Measurements from ENCODE around the gene EARS2. TPM values are rescaled to one million over a fixed set of nuclear protein-coding genes. Genes with fewer than 3 reads are reported as not detected.

EARS2 gene
- total RNA-seq, 4 donors from 2014 or later = 30.9 to 54.4 (median 50.7) TPM

DNA sequence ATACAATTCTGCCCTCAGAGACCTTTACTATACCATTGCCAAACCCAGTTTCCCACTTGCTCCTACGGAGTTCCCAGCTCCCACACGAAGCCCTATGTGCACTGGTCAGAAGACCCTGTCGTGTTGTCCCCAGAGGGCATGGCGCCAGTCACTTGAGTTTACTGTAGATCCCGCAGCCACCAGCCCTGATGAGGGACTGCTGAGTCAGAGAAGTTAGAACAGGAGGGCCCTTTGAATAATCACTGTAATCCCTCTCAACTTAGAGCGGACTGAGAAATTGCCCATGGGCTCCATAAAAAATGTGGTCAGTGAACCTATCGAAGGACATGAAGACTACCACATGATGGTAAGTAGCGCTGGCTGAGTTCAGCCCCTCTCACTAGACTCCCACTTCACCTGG, 9.6 kb upstream of the EARS2 start:
- Histone ChIP-seq H3K36me3 (peaks cover 92 to 94% of the 10 kb centered on the region in 2 donors), H3K4me1 (no peaks in the 10 kb centered on the region), H3K4me3 (replicated peaks in 1 of 3) (no peak overlapping the region), H3K9me3 (no peaks in the 10 kb centered on the region), H3K27ac (no peak overlapping the region), H3K27me3 (no peaks in the 10 kb centered on the region)
- no peak for DNase-seq
- whole genome bisulfite sequencing, 2 donors = 96 to 98% methylated on average over 8 of the region's 8 CpGs
- intact Hi-C loops (cut with DNase I) = loop anchor here (10.0 kb wide), 1 partner anchor 78 kb away; the partner anchor contains the start of genes DCTN5 and PALB2
- TF ChIP-seq POLR2A (IDR thresholded peaks at IDR 0.05) = no peak
- TF ChIP-seq, protein P1, sequence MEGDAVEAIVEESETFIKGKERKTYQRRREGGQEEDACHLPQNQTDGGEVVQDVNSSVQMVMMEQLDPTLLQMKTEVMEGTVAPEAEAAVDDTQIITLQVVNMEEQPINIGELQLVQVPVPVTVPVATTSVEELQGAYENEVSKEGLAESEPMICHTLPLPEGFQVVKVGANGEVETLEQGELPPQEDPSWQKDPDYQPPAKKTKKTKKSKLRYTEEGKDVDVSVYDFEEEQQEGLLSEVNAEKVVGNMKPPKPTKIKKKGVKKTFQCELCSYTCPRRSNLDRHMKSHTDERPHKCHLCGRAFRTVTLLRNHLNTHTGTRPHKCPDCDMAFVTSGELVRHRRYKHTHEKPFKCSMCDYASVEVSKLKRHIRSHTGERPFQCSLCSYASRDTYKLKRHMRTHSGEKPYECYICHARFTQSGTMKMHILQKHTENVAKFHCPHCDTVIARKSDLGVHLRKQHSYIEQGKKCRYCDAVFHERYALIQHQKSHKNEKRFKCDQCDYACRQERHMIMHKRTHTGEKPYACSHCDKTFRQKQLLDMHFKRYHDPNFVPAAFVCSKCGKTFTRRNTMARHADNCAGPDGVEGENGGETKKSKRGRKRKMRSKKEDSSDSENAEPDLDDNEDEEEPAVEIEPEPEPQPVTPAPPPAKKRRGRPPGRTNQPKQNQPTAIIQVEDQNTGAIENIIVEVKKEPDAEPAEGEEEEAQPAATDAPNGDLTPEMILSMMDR (IDR thresholded peaks at IDR 0.05) = no peak

DNA sequence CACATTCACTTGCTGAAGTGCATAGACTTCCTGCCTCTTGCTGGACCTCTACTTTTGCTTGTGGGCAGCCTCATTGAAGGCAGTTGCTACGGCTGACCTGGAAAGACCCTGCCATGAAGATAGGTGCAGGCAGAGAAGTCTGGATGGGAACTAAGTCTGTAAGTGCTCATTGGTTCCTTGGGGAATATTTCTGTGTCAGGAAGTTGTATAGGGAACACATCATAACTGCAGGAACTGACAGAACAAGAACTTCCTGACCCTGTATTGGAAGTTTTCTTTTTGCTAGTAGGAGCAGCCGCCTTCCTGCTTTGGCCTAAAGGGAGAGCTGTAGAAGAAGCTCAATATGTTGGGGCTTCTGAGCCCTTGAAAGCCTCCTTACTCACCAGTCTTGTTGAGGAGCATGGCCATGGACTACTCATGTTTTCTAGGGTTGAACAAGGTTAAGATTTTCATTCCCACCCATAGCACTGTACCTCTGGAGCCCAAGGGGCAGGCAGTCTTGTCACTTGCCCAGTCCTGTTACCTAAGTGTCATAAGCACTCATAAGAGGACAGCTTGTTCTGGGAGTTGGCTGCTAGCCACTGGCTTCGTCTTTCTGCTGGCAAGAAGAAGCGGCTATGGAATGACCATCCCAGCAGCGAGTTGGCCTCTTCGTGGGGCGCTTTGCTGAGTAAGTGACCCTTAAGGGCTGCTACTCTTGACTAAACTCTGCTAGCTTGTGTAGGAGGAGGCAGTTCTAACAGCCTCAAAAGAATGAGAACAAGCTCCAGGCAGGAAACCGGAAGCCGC, 7.6 kb upstream of the EARS2 start:
- Histone ChIP-seq H3K4me3 (replicated peaks in 1 of 3) (no peak overlapping the region), H3K9me3 (no peaks in the 10 kb centered on the region), H3K27ac (peak overlapping the region in 1 of 3 donors; percentile 44), H3K36me3 (peaks cover 85 to 86% of the 10 kb centered on the region in 2 donors), H3K27me3 (no peaks in the 10 kb centered on the region), H3K4me1 (no peaks in the 10 kb centered on the region)
- intact Hi-C loops (cut with DNase I) = loop anchor here (5.0 to 10.0 kb wide), 2 partner anchors 52 to 80 kb away; partner anchors contain the start of genes DCTN5, GGA2 and PALB2
- TF ChIP-seq, protein P1 (IDR thresholded peaks at IDR 0.05) = no peak
- no peak for TF ChIP-seq POLR2A (IDR thresholded peaks at IDR 0.05)
- WGBS, 2 donors = 53 to 63% methylated on average over 9 of the region's 9 CpGs
- DNase-seq = peak; percentile 78 to 83

DNA sequence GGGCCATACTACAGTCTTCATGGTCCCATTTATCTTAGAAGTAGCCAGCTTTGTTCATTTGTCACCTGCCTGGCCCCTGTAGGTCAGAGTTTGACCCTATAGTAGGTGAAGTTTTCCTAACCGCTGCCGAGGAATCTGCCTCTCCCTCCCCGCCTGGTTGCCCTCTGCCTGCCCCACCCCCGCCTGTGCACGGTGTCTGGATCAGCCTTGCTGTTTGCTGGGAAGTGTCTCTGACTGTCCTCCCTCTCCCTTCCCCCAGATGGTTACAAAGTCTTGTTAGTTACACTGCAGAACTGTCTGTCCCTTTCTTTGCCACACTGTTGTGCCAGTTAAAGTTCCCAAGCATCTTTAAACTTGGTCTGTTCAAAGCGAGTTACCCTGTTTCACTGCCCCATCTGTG, 6.0 kb upstream of the EARS2 start:
- H3K36me3 ChIP-seq = peaks cover 71 to 74% of the 10 kb centered on the region in 2 donors
- intact Hi-C loops (cut with DNase I) = loop anchor here (5.0 to 10.0 kb wide), 2 partner anchors 51 to 82 kb away; partner anchors contain the start of genes DCTN5, GGA2 and PALB2

DNA sequence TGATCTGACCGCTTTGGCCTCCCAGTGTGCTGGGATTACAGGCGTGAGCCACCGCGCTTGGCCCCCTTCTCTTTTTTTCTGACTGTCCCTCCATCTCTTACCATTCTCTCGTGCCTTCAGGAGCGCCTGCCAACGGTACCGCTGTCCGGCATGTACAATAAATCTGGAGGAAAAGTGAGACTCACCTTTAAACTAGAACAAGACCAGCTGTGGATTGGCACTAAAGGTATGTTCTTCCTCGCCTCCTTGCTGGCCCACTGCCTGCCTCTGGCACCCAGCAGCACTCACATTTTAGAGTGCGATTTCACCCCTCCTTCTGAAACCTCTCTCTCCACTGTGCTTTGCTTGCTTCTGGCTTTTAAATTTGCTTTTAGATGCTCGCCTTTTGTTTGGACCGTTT, 5.4 kb upstream of the EARS2 start:
- Histone ChIP-seq H3K4me3 (replicated peaks in 1 of 3) (no peak overlapping the region), H3K36me3 (peaks cover 66 to 70% of the 10 kb centered on the region in 2 donors), H3K4me1 (peaks cover 13 to 15% of the 10 kb centered on the region in 2 donors), H3K9me3 (no peaks in the 10 kb centered on the region), H3K27ac (no peak overlapping the region), H3K27me3 (no peaks in the 10 kb centered on the region)
- no peak for TF ChIP-seq POLR2A (IDR thresholded peaks at IDR 0.05)
- TF ChIP-seq, protein P1 (IDR thresholded peaks at IDR 0.05) = no peak
- WGBS, 2 donors = 95 to 96% methylated on average over 13 of the region's 13 CpGs
- intact Hi-C loops (cut with DNase I) = loop anchor here (5.0 to 10.0 kb wide), 2 partner anchors 50 to 82 kb away; partner anchors contain the start of genes DCTN5, GGA2 and PALB2
- no peak for DNase-seq

More for the DNA sequence above, 6.0 kb upstream of the EARS2 start:
- no peaks in the 10 kb centered on the region for H3K9me3 ChIP-seq
- no peak for DNase-seq
- no peak overlapping the region for H3K4me3 ChIP-seq (replicated peaks in 1 of 3)
- 79 to 81% methylated on average over 6 of the region's 6 CpGs for WGBS, 2 donors
- H3K4me1 ChIP-seq = peaks cover 11 to 15% of the 10 kb centered on the region in 2 donors
- H3K27me3 ChIP-seq = no peaks in the 10 kb centered on the region
- TF ChIP-seq, protein P1 (IDR thresholded peaks at IDR 0.05) = no peak
- no peak for TF ChIP-seq POLR2A (IDR thresholded peaks at IDR 0.05)
- H3K27ac ChIP-seq = no peak overlapping the region

DNA sequence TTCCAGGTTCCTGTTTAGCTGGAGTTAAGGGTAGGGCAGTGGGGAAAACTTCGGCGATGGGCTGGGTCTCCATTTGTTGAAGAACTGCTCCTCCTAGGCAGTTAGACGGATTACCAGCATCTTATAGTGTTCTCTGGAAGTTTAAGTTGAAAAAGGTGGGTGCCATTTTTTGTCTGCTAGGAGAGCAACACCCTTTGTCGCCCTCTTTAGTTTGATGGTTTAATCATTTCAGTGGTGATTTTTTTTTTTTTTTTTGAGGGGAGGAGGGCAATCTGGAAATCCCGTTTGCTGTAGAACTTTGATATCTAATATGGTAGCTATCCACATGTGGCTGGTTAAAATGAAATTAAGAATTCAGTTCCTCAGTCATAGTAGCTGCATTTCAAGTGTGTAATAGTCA, 4.4 kb upstream of the EARS2 start:
- H3K27ac ChIP-seq = no peak overlapping the region
- H3K4me3 ChIP-seq (replicated peaks in 1 of 3) = no peak overlapping the region
- intact Hi-C loops (cut with DNase I) = loop anchor here (5.0 to 10.0 kb wide), 2 partner anchors 49 to 83 kb away; partner anchors contain the start of genes DCTN5, GGA2 and PALB2
- H3K36me3 ChIP-seq = peaks cover 57 to 62% of the 10 kb centered on the region in 2 donors
- peaks cover 14 to 15% of the 10 kb centered on the region in 2 donors for H3K4me1 ChIP-seq
- 89 to 92% methylated on average over 5 of the region's 5 CpGs for WGBS, 2 donors
- H3K9me3 ChIP-seq = no peaks in the 10 kb centered on the region
- H3K27me3 ChIP-seq = no peaks in the 10 kb centered on the region
- TF ChIP-seq, protein P1 (IDR thresholded peaks at IDR 0.05) = no peak
- no peak for DNase-seq
